GM18870 (cell line): ENCODE data around the gene C1orf94.

Experiments
- ATAC-seq: cut with Tn5 transposase; IDR thresholded peaks from one replicate; pipeline ENCODE4 v1.9.1; 2021; ENCODE audit warnings: moderate library complexity; ENCODE audit not compliant: unreplicated experiment

Gene C1orf94

DNA sequence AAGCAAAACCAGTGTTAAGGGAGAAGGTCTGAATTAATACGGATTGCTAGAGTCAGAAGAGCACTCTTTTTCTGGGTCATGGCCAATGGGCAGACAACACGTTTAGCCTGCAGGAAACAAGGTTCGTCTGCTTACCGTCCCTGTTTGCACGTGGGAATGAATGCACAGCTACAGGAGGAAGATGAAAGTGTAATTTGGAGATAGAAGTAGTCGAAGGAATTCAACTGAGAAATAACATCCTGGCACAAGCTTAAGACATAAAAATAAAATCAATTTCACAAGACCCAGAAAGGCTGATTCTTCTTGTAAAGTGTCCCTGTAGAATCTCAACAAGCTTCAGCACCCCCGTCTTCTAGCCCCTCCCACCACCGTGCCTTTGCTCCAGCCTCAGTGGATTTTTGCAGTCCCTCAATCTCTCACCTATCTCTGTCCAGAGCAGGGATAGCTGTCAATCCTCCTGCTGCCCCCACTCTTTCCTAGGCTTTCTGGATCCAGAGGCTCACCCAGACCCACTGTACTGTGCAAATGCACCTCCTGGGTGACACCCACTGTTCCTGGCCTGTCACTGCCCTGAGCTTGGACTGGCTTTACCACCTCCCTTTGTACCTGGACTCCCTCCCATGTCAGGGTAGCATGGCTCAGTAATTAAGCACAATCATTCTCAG, 60.6 kb downstream of the C1orf94 start:
- ATAC-seq, result no peak

DNA sequence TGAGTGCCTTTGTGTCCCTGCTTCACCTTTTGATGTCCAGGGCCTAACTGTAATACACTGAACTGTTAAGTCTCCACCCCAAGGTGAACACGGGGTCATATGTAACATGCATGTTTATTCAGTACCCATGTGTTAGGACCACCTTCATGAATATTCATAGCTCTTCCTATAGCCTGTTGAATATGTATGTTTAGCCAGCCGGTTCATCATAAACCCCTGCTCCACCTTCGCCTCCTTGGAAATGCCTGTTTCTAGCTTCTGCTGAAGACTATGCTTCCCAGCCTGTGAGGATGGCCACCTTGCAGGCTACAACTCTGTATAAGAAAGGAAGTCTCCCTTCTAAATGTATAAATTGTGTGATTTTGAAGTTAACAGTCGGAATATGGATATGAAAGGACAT, 69.3 kb downstream of the C1orf94 start:
- ATAC-seq, result no peak

DNA sequence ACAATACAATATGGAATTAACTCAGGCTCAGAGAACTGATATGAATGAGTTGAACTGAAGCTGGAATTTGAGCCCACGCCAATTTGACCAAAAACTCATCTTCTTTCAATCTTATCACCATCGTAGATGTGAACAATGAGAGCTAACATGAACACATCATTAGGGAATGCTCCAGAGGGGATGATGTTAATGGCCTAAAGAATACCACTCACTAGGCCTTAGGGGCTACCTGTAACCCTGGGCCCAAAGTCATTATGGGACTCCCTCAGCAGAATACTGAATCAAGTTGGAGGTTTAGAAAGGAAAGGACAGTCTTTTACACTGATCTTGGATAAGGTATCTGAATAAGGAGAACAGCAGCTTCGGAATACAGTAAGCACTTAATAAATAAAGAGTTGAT, 73.6 kb downstream of the C1orf94 start:
- ATAC-seq, result no peak

DNA sequence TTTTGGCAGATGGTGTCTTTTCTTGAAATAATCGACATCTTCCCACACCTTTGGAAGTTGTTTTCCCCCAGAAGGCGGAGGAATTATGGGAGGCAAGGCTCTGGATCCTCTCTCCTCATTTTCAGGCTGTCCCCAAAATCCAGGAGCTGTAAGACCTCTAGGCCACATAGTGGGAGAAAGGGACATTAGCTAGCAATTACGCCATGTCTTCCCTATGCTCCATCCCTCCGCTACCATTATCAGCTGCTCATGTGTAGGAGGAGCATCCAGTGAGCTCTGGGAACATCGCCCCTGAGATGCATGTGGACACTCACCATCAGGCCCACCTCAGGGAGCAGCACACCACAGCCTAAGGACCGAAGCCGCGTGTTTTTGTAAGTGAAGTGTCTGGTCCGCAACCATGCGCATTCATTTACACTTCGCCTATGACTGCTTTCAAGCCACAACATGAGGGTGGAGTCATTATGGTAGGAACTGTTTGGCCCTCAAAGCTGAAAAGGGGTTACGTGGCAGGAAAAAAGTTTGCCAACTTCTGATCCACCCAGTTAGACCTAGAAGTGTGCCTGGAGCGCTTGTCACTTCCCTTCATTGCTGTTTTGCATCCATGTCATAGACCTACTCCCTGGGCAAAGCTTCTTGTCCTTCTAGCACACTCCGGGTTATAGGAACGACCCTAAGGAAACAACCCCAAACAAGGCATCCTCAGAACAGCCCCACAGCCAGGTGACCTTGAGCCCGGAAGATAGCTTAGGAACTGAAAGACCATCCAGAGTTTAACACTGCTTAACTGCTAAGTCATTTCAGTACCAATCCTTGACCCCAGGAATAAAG, 85.5 kb downstream of the C1orf94 start:
- ATAC-seq, result no peak

DNA sequence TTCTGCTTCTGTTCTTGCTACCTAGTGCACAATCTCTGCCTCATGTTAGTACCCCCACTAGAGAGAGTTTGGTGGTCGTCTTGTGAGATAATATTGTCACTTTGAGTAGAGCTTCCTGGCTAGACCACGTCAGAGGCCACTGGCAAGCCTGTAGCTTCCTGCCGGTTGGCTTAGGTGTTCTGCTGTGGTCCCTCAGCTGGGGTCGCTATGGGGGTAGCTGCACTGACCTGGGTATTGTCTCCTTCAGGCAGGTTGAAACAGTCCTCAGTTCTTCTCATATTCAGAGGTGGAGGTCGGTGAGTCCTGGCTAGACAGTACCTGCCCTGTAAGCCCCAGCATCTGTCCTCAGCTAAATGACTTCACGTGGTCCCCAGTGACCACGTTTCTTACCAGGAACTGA, 86.2 kb downstream of the C1orf94 start:
- no peak for ATAC-seq

DNA sequence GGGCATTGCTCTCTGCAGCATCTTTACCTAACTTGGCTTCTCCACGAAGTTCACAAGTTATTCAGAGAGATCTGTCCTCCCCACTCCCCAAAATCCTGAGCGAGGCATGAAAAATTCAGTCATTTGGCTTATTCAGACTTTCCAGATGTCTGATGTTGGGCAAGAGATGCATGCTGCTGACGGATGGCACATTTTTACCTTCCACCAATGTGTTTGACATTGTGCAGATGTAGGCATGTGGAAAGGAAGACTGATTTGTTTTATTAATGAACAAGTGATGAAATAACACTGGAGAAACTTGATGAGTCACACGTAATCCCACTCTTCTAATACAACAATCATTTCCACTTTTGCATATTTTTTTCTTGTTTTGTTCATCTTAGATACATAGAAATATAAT, 86.7 kb downstream of the C1orf94 start:
- no peak for ATAC-seq

DNA sequence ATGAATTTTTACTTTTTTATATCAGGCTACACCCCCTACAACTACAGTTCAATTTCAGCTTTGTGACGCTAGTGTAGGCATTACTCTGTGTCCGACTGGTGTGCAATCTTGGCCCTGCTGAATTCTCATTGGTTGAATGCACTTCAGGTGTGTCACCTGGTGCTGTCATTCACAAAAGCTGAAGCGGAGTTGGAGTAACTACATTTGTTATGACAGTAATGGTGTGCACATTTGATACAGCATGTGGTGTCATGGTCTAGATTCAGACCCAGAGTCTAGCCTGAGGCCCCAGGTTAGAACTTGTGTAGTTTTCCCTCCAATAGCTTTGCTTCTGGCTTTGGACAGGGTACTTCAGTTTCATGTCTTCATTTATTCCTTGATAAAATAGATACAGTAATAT, 88.7 kb downstream of the C1orf94 start:
- ATAC-seq, result no peak

DNA sequence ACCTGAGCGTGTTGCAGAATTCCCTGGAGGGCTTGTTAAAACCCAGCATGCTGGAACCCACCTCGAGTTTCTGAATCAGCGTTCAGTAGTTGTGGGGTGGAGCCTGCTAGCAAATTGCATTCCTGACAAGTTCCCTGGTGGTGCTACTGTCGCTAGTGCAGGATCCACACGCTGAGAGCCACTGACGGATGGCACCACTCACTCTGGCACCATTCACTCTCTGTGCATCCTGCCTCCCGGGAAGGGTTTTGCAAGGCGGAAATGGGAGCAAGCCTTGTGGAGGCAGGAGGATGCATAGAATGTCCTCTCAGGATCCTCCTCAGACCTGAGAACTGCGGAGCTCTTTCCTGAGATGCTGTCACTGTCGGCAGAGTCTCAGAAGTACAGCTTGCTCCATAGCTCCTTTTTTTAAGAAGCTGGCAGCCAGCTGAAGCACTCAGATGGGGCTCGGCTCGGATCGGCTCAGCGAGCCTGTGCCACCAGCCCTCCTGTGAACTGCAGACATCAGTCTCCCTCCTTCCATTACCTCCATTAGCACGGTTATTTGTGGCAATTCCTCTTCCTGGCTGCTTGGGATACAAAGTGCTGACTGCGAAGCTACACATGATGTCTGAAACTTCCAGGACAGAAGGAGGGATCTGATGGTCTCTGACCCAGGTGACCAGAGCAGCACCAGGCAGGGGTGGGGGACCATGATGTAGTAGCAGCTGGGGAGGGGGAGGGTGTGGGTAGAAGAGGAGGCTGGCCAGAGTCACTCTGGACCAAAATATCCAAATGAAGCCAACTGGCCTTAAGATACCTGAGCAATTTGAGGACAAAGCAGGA, 89.6 kb downstream of the C1orf94 start:
- ATAC-seq, result no peak

DNA sequence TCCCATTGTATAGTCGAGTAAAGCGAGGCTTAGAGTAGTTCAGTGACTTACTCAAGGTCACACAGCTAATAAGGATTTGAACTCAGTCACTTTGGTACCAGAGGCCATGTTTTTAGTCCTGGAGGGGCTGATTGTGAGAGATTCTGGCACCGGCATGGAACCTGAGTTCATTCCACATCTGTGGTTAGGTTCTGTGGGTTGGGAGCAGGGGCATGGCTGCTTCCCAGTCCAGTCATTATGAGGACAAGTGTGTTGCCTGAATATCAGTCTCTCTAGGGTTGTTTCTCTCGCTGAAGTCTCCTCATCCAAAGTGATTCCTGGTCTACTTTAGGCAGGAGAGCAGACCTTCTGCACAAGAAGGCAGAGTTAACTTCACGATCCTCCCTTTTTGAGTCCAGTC, 90.6 kb downstream of the C1orf94 start:
- ATAC-seq, result no peak

DNA sequence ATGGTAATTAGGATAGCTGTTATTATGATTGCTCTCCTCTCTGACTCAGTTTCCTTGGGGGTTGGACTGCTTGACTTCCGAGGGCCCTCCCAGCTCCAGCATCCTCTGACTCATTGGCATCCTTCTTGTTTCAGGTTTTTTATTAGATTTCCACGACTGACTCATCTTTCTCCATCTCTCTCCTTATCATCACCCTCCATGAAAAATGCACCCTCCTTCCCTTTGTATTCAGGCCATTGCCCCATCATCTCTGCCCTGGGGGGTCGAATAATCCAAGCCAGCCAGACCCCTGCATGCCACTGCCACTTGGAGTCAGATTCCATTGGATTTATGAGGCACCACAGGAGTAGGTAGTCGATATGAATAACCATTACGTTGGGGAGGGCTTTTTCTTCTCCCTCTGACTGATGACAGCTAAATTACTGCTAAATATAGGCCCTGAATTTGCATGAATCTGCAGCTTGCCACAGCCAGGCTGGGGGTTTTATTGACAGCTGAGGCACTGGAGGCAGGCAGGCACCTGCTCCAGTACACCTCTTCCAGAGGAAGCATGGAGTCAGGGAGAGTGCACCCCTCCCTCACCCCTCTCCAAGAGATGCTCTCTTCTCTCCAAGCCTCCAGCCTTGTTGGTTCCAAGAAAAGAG, 91.7 kb downstream of the C1orf94 start:
- ATAC-seq, result no peak
